BLaER1 treated with 17β-estradiol and CSF1 and Interleukin-3, amounts not matched to agents 10 nM and 100 nM (cell line): ENCODE measurements around the gene HDAC7.

Experiments
- H3K27ac ChIP-seq, 11 experiments: shearing (Covaris generic); formaldehyde crosslinking; 2 replicates each; pipeline ENCODE4 v1.8.1; 2022
- H3K27me3 ChIP-seq, 11 experiments: shearing (Covaris generic); formaldehyde crosslinking; 2 replicates each; pipeline ENCODE4 v1.8.1; 2022
- H3K36me3 ChIP-seq, 11 experiments: shearing (Covaris generic); formaldehyde crosslinking; 2 replicates each; pipeline ENCODE4 v1.8.1; 2022
- H3K4me1 ChIP-seq, 10 experiments: shearing (Covaris generic); formaldehyde crosslinking; 2 replicates each; pipeline ENCODE4 v1.8.1; 2022
- H3K4me2 ChIP-seq, 11 experiments: shearing (Covaris generic); formaldehyde crosslinking; 2 replicates each; pipeline ENCODE4 v1.8.1; 2022
- H3K4me3 ChIP-seq, 10 experiments: shearing (Covaris generic); formaldehyde crosslinking; 2 replicates each; pipeline ENCODE4 v1.8.1; 2022
- H3K9ac ChIP-seq, 11 experiments: shearing (Covaris generic); formaldehyde crosslinking; 2 replicates each; pipeline ENCODE4 v1.8.1; 2022
- H3K9me3 ChIP-seq, 11 experiments: shearing (Covaris generic); formaldehyde crosslinking; replicated peaks in 1 of 11; 2 replicates each; pipeline ENCODE4 v1.8.1; 2022
- H4K20me1 ChIP-seq, 11 experiments: shearing (Covaris generic); formaldehyde crosslinking; 2 replicates each; pipeline ENCODE4 v1.8.1; 2022
- Cebpa-rat ChIP-seq, 11 experiments: shearing (Covaris generic); IDR thresholded peaks; 2 replicates each; pipeline ENCODE4 v1.8.1; 2022

Gene HDAC7

DNA sequence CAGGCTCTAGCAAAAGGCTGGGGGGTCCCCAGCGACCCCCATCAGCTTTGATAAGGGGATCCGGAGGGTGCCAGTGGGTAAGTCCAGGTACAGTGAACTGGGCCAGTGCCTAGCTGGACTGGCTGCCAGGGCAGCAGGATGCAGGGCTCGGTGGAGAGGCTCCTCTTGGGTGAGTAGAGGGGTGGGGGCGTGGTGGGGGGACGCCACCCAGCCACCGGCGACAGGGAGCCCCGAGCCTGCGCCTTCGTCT lies 61.2 kb downstream of the HDAC7 start:
- H3K9ac ChIP-seq, result peak overlapping the region; percentile 66 to 83 (median 77)
- peak overlapping the region; percentile 94 to 100 (median 97) for H3K4me2 ChIP-seq
- H3K9me3 ChIP-seq, result no peaks in the 10 kb centered on the region
- no peaks in the 10 kb centered on the region for H4K20me1 ChIP-seq
- H3K4me3 ChIP-seq, result peak overlapping the region; percentile 54 to 73 (median 62)
- TF ChIP-seq Cebpa-rat (IDR thresholded peaks at IDR 0.05), result no peak
- H3K36me3 ChIP-seq, result no peaks in the 10 kb centered on the region
- H3K27me3 ChIP-seq, result no peaks in the 10 kb centered on the region
- peaks cover 65 to 93% (median 86%) of the 10 kb centered on the region in 10 experiments for H3K4me1 ChIP-seq
- H3K27ac ChIP-seq, result peak overlapping the region; percentile 66 to 88 (median 80); a peak in 21 of 22 replicates

DNA sequence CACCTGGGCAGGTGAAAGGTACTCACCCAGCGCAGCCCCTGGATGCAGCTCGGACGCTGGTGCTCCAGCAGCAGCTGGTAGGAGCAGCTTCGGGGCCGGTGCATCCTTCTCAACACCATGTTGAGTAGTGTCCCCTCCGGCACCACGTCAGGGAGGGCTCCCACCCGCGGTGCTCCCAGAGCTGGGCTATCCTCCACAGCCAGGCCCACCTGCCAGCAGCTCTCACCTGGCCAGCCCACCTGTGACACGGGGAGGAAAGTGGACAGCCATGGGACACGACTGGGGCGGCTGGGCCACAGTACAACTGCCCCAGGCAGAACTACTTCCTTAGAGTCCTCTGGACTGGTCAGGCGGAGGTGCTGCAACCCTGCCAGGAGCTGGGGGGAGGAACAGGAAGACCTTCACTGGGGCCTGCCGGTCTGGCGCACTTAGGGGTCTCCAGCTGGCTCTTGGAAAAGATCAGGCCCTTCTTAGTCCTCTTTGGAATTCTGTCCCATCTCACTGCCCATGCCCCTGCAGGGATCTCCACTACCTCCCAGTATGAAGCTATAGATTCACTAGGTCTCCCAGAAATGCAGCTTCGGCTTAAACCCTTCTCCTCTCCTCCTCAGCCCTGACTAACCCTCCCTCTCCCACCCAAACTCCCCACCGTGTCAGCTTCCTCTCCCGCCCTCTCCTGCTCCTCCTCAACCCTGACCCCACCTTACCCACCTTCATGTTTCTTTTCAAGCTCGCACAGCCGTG lies 61.7 kb downstream of the HDAC7 start:
- peak overlapping the region; percentile 66 to 83 (median 77); a peak in 21 of 22 replicates for H3K9ac ChIP-seq
- peak overlapping the region in 10 of 11 experiments; percentile 73 to 88 (median 80); a peak in 20 of 22 replicates for H3K27ac ChIP-seq
- H3K4me3 ChIP-seq, result peak overlapping the region; percentile 54 to 73 (median 62)

DNA sequence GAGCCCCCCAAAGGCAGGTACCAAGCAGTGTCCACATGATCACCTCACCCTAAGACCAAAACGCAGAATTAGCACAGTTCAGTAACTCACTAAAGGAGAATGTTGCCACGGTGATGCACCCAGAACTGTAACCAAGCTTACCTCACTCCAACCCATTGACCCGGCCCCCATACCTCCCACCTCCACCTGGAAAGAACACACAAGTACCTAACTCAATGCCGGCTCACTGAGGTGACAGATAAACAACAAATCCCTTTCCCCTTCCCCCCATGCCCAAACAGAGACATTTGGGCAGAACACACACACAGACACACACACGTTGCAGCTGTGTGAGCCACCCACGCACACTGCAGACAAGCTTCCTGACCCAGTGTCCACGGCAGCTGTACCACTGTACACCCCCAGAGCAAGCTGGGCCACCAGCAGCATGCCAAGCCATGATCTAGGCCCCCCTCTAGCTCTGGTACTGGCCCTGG lies 62.3 kb downstream of the HDAC7 start:
- Histone ChIP-seq H3K27me3 (no peaks in the 10 kb centered on the region), H3K4me3 (peak overlapping the region in 8 of 10 experiments; percentile 54 to 73 (median 62); a peak in 13 of 20 replicates), H3K27ac (peak overlapping the region in 6 of 11 experiments; percentile 79 to 88 (median 81); a peak in 6 of 22 replicates), H3K9ac (peak overlapping the region in 9 of 11 experiments; percentile 11 to 81 (median 76); a peak in 8 of 22 replicates), H3K4me2 (peak overlapping the region; percentile 94 to 100 (median 97)), H3K9me3 (no peaks in the 10 kb centered on the region), H3K36me3 (no peaks in the 10 kb centered on the region), H3K4me1 (peaks cover 65 to 93% (median 86%) of the 10 kb centered on the region in 10 experiments), H4K20me1 (no peaks in the 10 kb centered on the region)
- TF ChIP-seq Cebpa-rat (IDR thresholded peaks at IDR 0.05), result no peak

More for the DNA sequence above, 61.7 kb downstream of the HDAC7 start:
- no peaks in the 10 kb centered on the region for H3K9me3 ChIP-seq
- H3K27me3 ChIP-seq, result no peaks in the 10 kb centered on the region
- H3K4me1 ChIP-seq, result peaks cover 65 to 93% (median 86%) of the 10 kb centered on the region in 10 experiments
- H4K20me1 ChIP-seq, result no peaks in the 10 kb centered on the region
- no peaks in the 10 kb centered on the region for H3K36me3 ChIP-seq
- peak overlapping the region; percentile 94 to 100 (median 97) for H3K4me2 ChIP-seq
- TF ChIP-seq Cebpa-rat (IDR thresholded peaks at IDR 0.05), result no peak

DNA sequence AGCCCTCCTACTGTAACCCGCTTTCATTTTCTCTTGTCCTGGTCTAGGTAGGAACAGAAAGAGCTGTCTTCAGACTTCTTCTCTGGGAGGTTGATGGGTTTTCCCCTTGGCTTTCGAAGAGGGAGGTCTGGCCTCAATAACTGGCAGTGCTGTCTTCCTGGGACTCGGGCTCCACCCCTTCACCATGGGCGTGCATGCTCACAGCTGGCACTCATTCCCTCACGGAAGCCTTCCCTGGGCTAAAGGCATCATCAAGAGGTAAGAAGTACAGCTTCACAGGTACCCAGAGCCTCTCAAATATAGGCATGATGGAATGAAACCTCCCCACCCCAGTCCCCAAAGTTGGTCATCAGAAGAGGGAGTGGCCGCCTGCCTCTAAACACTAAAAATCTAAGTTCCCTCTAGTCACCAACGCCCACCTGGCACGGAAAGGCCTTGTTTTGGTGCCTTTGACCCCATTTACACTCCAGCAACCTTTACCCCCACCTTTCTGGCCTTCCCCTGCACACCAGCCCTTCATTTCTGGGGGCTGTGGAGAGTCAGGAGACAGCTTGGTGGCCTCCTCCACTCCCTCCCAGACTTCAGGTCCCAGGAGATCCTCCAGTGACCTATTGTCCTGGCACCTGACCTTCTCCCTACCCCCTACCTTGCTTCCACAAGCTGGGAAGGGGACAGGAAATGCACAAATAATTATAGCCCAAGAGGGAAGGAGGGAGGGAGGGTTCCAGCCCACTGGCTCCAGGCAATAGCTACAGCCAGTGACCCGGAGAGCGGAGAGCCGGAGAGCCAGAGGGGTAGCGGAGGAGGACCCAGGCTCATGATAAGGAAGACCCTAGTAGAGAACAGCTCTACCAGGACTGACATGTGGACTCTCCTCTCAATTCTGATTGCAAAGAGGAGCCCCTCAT lies 63.8 kb downstream of the HDAC7 start:
- Histone ChIP-seq H3K36me3 (no peaks in the 10 kb centered on the region), H3K9me3 (no peaks in the 10 kb centered on the region), H3K27ac (peak overlapping the region in 8 of 11 experiments; percentile 7 to 88 (median 31); a peak in 14 of 22 replicates), H3K9ac (peak overlapping the region in 3 of 11 experiments; percentile 13 to 26 (median 20); a peak in 2 of 22 replicates), H3K4me2 (peak overlapping the region; percentile 94 to 100 (median 97)), H3K4me1 (peaks cover 70 to 97% (median 97%) of the 10 kb centered on the region in 10 experiments), H4K20me1 (no peaks in the 10 kb centered on the region), H3K27me3 (no peaks in the 10 kb centered on the region), H3K4me3 (peak overlapping the region in 1 of 10 experiments; percentile 0; a peak in 2 of 20 replicates)
- TF ChIP-seq Cebpa-rat (IDR thresholded peaks at IDR 0.05), result no peak

DNA sequence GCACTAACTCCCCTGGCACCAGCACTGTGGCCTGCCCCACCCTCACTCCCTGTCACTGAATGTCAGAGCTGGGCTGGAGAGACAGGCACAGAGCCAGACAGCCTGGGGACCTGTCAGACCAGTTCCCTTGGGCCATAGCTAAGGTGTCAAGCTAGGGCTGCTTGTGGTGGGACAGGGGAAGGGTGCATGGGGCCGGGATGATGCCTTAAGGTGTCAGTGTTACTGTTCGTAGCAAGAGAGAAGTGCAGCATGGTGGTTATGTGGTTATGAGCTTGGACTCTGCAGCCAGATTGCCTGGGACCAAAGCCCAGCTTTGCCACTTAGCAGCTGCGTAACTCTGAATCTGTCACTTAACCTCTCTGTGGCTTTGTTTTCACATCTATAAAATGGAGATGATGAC lies 64.8 kb downstream of the HDAC7 start:
- peak overlapping the region; percentile 94 to 100 (median 97) for H3K4me2 ChIP-seq
- no peak overlapping the region for H3K4me3 ChIP-seq
- H3K36me3 ChIP-seq, result no peaks in the 10 kb centered on the region
- H3K27ac ChIP-seq, result peak overlapping the region in 5 of 11 experiments; percentile 6 to 81 (median 46); a peak in 6 of 22 replicates
- no peak for TF ChIP-seq Cebpa-rat (IDR thresholded peaks at IDR 0.05)
- no peaks in the 10 kb centered on the region for H3K9me3 ChIP-seq
- H3K4me1 ChIP-seq, result peaks cover 76 to 98% (median 97%) of the 10 kb centered on the region in 10 experiments
- H3K27me3 ChIP-seq, result no peaks in the 10 kb centered on the region
- H4K20me1 ChIP-seq, result no peaks in the 10 kb centered on the region; a peak in 1 of 22 replicates
- peak overlapping the region in 1 of 11 experiments; percentile 20; a peak in 1 of 22 replicates for H3K9ac ChIP-seq

DNA sequence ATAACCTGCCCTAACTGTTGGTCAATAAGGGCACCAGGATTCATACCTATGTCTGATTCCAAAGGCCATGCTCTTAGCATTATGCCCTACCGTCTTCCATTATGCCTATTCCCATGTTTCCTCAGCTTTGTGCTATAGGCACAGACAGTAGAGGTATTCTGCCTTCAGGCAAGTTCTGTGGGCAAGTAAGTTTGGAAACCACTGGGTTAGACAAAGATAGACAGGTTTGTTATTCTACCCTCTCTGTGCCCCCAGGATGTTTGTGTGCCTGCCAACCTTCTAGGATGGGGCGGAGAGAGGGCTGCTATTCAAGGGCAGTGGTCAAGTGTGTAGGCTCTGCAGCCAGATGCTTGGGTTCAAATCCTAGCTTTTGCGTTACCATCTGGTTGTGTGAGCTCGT lies 65.6 kb downstream of the HDAC7 start:
- Histone ChIP-seq H3K9ac (peak overlapping the region in 5 of 11 experiments; percentile 33 to 63 (median 46); a peak in 6 of 22 replicates), H3K4me3 (peak overlapping the region in 7 of 10 experiments; percentile 3 to 47 (median 32); a peak in 7 of 20 replicates), H3K9me3 (no peaks in the 10 kb centered on the region), H3K27ac (peak overlapping the region in 9 of 11 experiments; percentile 24 to 81 (median 67); a peak in 13 of 22 replicates), H3K36me3 (no peaks in the 10 kb centered on the region), H4K20me1 (no peaks in the 10 kb centered on the region; a peak in 1 of 22 replicates), H3K4me2 (peak overlapping the region; percentile 94 to 100 (median 97)), H3K4me1 (peaks cover 69 to 98% (median 95%) of the 10 kb centered on the region in 10 experiments), H3K27me3 (no peaks in the 10 kb centered on the region)
- no peak for TF ChIP-seq Cebpa-rat (IDR thresholded peaks at IDR 0.05)

DNA sequence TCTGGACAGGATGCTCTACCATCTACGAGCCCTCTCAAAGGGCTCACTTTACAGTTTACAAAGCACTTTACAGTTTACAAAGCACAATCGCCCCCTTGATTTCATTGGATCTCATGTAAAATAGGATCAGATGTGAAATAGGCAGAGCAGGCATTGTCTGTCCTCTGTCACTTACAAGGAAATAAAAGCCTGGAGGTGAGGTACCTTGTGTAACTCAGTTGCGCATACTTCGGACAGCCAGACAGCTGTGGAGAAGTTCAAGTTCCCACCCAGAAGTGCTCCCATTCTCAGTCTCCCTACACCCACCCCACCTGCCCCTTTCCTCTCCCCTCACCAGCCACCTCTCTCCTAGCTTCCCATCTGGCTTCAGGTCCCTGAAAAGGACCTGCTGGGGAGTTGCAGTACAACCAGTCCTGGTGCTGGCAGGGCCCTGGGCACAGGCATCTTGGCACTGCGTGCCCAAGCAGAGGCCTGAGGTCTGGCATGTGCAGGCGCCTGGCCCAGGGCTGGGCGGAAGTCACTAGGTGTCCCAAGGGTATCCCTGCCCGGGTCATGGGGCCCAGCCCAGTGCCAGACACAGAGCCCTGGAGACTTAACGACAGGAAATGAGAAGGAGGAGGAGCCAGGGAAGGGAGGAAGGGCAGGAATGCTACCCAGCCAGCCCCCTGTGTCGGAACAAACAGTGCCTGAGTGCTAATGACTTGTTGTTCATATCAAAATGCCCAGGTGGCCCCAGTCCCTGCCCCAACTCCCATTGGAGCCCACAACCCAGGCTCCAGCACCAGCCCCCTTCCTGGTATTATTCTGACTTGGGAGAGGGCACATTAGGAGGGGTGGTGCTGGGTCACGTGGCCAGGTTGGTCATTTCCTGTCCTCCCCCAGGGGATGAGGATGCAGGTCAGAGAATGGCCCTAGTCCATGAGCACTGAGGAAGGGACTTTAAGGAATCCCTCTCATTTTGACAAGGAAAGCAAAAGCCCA lies 66.4 kb downstream of the HDAC7 start:
- Histone ChIP-seq H3K27ac (peak overlapping the region in 10 of 11 experiments; percentile 24 to 81 (median 67); a peak in 19 of 22 replicates), H3K4me2 (peak overlapping the region; percentile 94 to 100 (median 97))

More for the DNA sequence above, 66.4 kb downstream of the HDAC7 start:
- Histone ChIP-seq H3K36me3 (no peaks in the 10 kb centered on the region), H3K9me3 (no peaks in the 10 kb centered on the region), H3K4me3 (peak overlapping the region in 7 of 10 experiments; percentile 3 to 47 (median 32); a peak in 11 of 20 replicates), H3K4me1 (peaks cover 65 to 100% (median 94%) of the 10 kb centered on the region in 10 experiments), H3K9ac (peak overlapping the region in 10 of 11 experiments; percentile 12 to 63 (median 44); a peak in 16 of 22 replicates), H3K27me3 (no peaks in the 10 kb centered on the region), H4K20me1 (no peaks in the 10 kb centered on the region; a peak in 1 of 22 replicates)
- TF ChIP-seq Cebpa-rat (IDR thresholded peaks at IDR 0.05), result no peak
